SK-N-SH (cell line): ENCODE results near the gene MAN2A1. TPM values are rescaled to one million over a fixed set of nuclear protein-coding genes. Genes with fewer than 3 reads are reported as not detected.
A peak's percentile ranks its signal among the peaks of the same experiment; 100 is the strongest.

Experiments
- CTCF ChIA-PET: fragments of 300-600, 350-600 bp; formaldehyde crosslinking; extraction: SDS; loops from one replicate; lab custom pipeline; 2021; lab: Yijun Ruan, JAX
- POLR2A ChIA-PET: fragments of 350-600 bp; sonication (Branson Sonifier 250); formaldehyde crosslinking; extraction: SDS; loops from one replicate; lab custom pipeline; 2020; ENCODE audit warnings: antibody characterized with exemption, inconsistent platforms; lab: Yijun Ruan, JAX
- DNase-seq: peaks from one replicate; pipeline ENCODE4 v3.0.0; 2012
- H2AFZ ChIP-seq: fragments of 200-600 bp; sonication (generic); 2 replicates; pipeline ENCODE4 v1.8.1; 2016; ENCODE audit warnings: antibody characterized with exemption, mild to moderate bottlenecking, low read depth
- H3F3A ChIP-seq: fragments of 200-600 bp; sonication (generic); replicated peaks from 2 replicates; pipeline ENCODE3; 2016; ENCODE audit warnings: antibody characterized with exemption, mild to moderate bottlenecking; ENCODE audit not compliant: insufficient read depth
- H3K27ac ChIP-seq, 2 experiments: fragments of 200-500 bp in 1 of 2; fragments of 200-600 bp in 1 of 2; sonication (Bioruptor generic) in 1 of 2; sonication (generic), shearing (Covaris generic) in 1 of 2; 2 replicates each; pipeline versions ENCODE4 v1.5.1 to v1.6.1; 2014 to 2016; ENCODE audit warnings: low read depth in 2 of 2, inconsistent platforms in 1 of 2, low read length in 1 of 2, mild to moderate bottlenecking in 1 of 2, mixed read lengths in 1 of 2
- H3K27me3 ChIP-seq: fragments of 200-600 bp; sonication (generic), shearing (Covaris generic); 2 replicates; pipeline ENCODE4 v1.6.1; 2016; ENCODE audit warnings: mixed run types; ENCODE audit not compliant: insufficient read depth
- H3K36me3 ChIP-seq, 2 experiments: fragments of 200-500 bp in 1 of 2; fragments of 200-600 bp in 1 of 2; sonication (Bioruptor generic) in 1 of 2; sonication (generic) in 1 of 2; replicated peaks in 1 of 2; 2 replicates each; pipeline versions ENCODE3 to v1.5.1; 2014 to 2016; ENCODE audit warnings: low read length in 1 of 2, mild to moderate bottlenecking in 1 of 2; ENCODE audit not compliant: insufficient read depth in 2 of 2, control insufficient read depth in 1 of 2
- H3K4me1 ChIP-seq, 2 experiments: fragments of 200-500 bp in 1 of 2; fragments of 200-600 bp in 1 of 2; sonication (Bioruptor generic) in 1 of 2; sonication (generic), shearing (Covaris generic) in 1 of 2; 2 replicates each; pipeline versions ENCODE4 v1.5.1 to v1.6.1; 2014 to 2016; ENCODE audit warnings: low read depth in 1 of 2, low read length in 1 of 2, mixed run types in 1 of 2; ENCODE audit not compliant: insufficient read depth in 2 of 2, control insufficient read depth in 1 of 2
- H3K4me2 ChIP-seq: fragments of 200-600 bp; sonication (generic), shearing (Covaris generic); 2 replicates; pipeline ENCODE4 v1.6.1; 2017; ENCODE audit warnings: mixed run types
- H3K4me3 ChIP-seq, 2 experiments: fragments of 200-500 bp in 1 of 2; fragments of 200-600 bp in 1 of 2; sonication (Bioruptor generic) in 1 of 2; sonication (generic), shearing (Covaris generic) in 1 of 2; 2 replicates each; pipeline versions ENCODE4 v1.5.1 to v1.8.1; 2014 to 2016; ENCODE audit warnings: low read depth in 2 of 2, inconsistent platforms in 1 of 2, low read length in 1 of 2, mild to moderate bottlenecking in 1 of 2, mixed read lengths in 1 of 2, moderate library complexity in 1 of 2
- H3K79me2 ChIP-seq: fragments of 200-600 bp; sonication (generic); 2 replicates; pipeline ENCODE4 v1.8.1; 2017; ENCODE audit warnings: mild to moderate bottlenecking; ENCODE audit not compliant: insufficient read depth
- H3K9ac ChIP-seq: fragments of 200-600 bp; sonication (generic); 2 replicates; pipeline ENCODE4 v1.6.1; 2017; ENCODE audit warnings: mixed run types
- H3K9me2 ChIP-seq: fragments of 200-600 bp; sonication (generic); 2 replicates; pipeline ENCODE4 v1.6.1; 2017; ENCODE audit warnings: mixed run types
- H3K9me3 ChIP-seq: fragments of 200-600 bp; sonication (generic); 2 replicates; pipeline ENCODE4 v1.6.1; 2017; ENCODE audit warnings: mixed run types, mild to moderate bottlenecking, moderate library complexity
- H4K20me1 ChIP-seq: fragments of 200-600 bp; sonication (generic); 2 replicates; pipeline ENCODE4 v1.6.1; 2017; ENCODE audit warnings: mild to moderate bottlenecking, mixed run types; ENCODE audit not compliant: insufficient read depth
- CHD2 ChIP-seq: fragments of 150-350 bp; IDR thresholded peaks from 2 replicates; pipeline ENCODE4 v1.6.1; 2018; ENCODE audit warnings: low read length; ENCODE audit not compliant: partially characterized antibody
- EP300 ChIP-seq, 2 experiments: IDR thresholded peaks; 2 replicates each; pipeline versions ENCODE4 v1.4.0 to v1.6.1; 2012; ENCODE audit warnings: borderline replicate concordance in 1 of 2, low read depth in 1 of 2, low read length in 1 of 2
- EZH2phosphoT487 ChIP-seq: fragments of 200-600 bp; sonication (generic); IDR thresholded peaks from 2 replicates; pipeline ENCODE4 v1.6.1; 2017; ENCODE audit warnings: low read depth, mixed run types, mild to moderate bottlenecking, antibody characterized with exemption, moderate library complexity, borderline replicate concordance
- FOXJ3 ChIP-seq: sonication (generic); formaldehyde crosslinking; IDR thresholded peaks from 2 replicates; pipeline ENCODE4 v1.5.1; 2020; ENCODE audit warnings: mild to moderate bottlenecking, missing genetic modification reagents
- FOXM1 ChIP-seq: IDR thresholded peaks from 2 replicates; pipeline ENCODE4 v1.4.0; 2012; ENCODE audit warnings: low read depth, mild to moderate bottlenecking
- JUND ChIP-seq: IDR thresholded peaks from 2 replicates; pipeline ENCODE4 v1.4.0; 2012
- RCOR1 ChIP-seq: fragments of 150-350 bp; IDR thresholded peaks from 2 replicates; pipeline ENCODE4 v1.6.1; 2017; ENCODE audit warnings: antibody characterized with exemption, low read length
- RFX5 ChIP-seq: IDR thresholded peaks from 2 replicates; pipeline ENCODE4 v1.6.1; 2012; ENCODE audit warnings: mild to moderate bottlenecking, improper control_type of control experiment, low read length
- SIN3A ChIP-seq: IDR thresholded peaks from 2 replicates; pipeline ENCODE4 v1.6.1; 2012; ENCODE audit warnings: low read depth, mild to moderate bottlenecking, low read length, moderate library complexity, borderline replicate concordance
- SMC3 ChIP-seq: IDR thresholded peaks from 2 replicates; pipeline ENCODE4 v1.6.1; 2012; ENCODE audit warnings: low read depth, low read length, improper control_type of control experiment
- TEAD4 ChIP-seq: IDR thresholded peaks from 2 replicates; pipeline ENCODE4 v1.4.0; 2012; ENCODE audit warnings: mild to moderate bottlenecking, borderline replicate concordance; ENCODE audit not compliant: insufficient read depth
- YY1 ChIP-seq: IDR thresholded peaks from 2 replicates; pipeline ENCODE4 v1.4.0; 2012; ENCODE audit warnings: low read depth, mild to moderate bottlenecking
- WGBS: methylation state at CpG from one replicate; pipeline ENCODE4 v1.1.6; 2017; ENCODE audit warnings: low lambda C conversion rate; 5-methylcytosine and 5-hydroxymethylcytosine counted together
- polyA plus RNA-seq, 3 experiments: library from polyadenylated mRNA; depleted of rRNA; stranded (reverse); fragments of >200 nt; gene quantifications; 2 replicates each; pipeline ENCODE4 v1.2.3, GENCODE V29; 2012
- TF ChIP-seq, protein P1 (sequence below): fragments of 150-350 bp; IDR thresholded peaks from 2 replicates; pipeline ENCODE4 v1.6.1; 2017; ENCODE audit warnings: antibody characterized with exemption, low read length, low read depth, borderline replicate concordance
- TF ChIP-seq, protein P2 (sequence below): IDR thresholded peaks from 2 replicates; pipeline ENCODE4; 2012
- TF ChIP-seq, protein P3 (sequence below): IDR thresholded peaks from 2 replicates; pipeline ENCODE4 v1.4.0; 2012; ENCODE audit warnings: low read depth, borderline replicate concordance
- TF ChIP-seq, protein P4 (sequence below): IDR thresholded peaks from 2 replicates; pipeline ENCODE4 v1.4.0; 2012; ENCODE audit warnings: low read depth
- TF ChIP-seq, protein P5 (sequence below): fragments of 150-350 bp; IDR thresholded peaks from 2 replicates; pipeline ENCODE4 v1.6.1; 2016; ENCODE audit warnings: mild to moderate bottlenecking, low read depth, low read length

Gene MAN2A1
- polyA plus RNA-seq, 1 of the 3 experiments (the other 2 are of a cell fraction), result 19.7 TPM

DNA sequence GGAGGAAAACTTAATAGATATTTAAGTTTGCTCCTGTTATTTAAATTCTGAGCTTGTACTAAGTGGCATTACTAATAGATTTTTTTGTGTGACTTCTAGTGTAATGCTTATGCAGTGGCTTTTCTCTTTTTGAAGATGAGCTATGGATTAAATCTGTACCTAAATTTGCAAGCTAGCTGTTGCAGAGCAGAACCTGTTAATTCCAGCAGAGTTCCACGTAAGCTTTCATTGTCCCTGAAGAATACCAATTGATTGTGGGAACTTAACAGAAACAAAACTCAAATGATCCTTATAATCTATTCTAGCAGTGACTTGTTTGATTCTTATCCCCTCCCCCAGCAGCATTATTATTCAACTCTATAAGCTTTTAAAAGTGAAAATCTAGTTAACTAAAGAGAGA is 51.7 kb downstream of the MAN2A1 start:
- CTCF ChIA-PET, result interaction anchor here (2.2 kb wide), 1 partner anchor 19 kb away, joined by 4 read pairs; no protein-coding TSS in a partner anchor
- Histone ChIP-seq H3K9me2 (no peaks in the 10 kb centered on the region), H3K9ac (no peak overlapping the region; the same call in 1 of the 2 replicates), H2AFZ (0 out of 2 replicates have a peak overlapping the region, but pooled peaks have one; percentile 4), H3K9me3 (no peaks in the 10 kb centered on the region), H3K4me2 (peak overlapping the region; percentile 59), H3K36me3 (peaks cover 0 to under 1% of the 10 kb centered on the region in 2 experiments), H4K20me1 (no peaks in the 10 kb centered on the region), H3K27me3 (no peaks in the 10 kb centered on the region), H3F3A (peaks cover 34% of the 10 kb centered on the region), H3K4me1 (peaks cover 6 to 50% of the 10 kb centered on the region in 2 experiments), H3K4me3 (0 out of 4 replicates have a peak overlapping the region, but pooled peaks of 1 of the 2 experiments have one; percentile 32), H3K27ac (peak overlapping the region; percentile 39 to 56; a peak in 2 of 4 replicates), H3K79me2 (peaks cover 24% of the 10 kb centered on the region; the same call in 1 of the 2 replicates)
- WGBS, result 96% methylated on average over 1 of the region's 1 CpG
- POLR2A ChIA-PET, result no interaction called here
- TF ChIP-seq JUND (no peak), FOXJ3 (no peak), SIN3A (no peak)
- TF ChIP-seq, protein P1, sequence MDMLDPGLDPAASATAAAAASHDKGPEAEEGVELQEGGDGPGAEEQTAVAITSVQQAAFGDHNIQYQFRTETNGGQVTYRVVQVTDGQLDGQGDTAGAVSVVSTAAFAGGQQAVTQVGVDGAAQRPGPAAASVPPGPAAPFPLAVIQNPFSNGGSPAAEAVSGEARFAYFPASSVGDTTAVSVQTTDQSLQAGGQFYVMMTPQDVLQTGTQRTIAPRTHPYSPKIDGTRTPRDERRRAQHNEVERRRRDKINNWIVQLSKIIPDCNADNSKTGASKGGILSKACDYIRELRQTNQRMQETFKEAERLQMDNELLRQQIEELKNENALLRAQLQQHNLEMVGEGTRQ, result no peak
- TF ChIP-seq, protein P2, sequence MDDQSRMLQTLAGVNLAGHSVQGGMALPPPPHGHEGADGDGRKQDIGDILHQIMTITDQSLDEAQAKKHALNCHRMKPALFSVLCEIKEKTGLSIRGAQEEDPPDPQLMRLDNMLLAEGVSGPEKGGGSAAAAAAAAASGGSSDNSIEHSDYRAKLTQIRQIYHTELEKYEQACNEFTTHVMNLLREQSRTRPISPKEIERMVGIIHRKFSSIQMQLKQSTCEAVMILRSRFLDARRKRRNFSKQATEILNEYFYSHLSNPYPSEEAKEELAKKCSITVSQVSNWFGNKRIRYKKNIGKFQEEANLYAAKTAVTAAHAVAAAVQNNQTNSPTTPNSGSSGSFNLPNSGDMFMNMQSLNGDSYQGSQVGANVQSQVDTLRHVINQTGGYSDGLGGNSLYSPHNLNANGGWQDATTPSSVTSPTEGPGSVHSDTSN, result no peak
- TF ChIP-seq, protein P3, sequence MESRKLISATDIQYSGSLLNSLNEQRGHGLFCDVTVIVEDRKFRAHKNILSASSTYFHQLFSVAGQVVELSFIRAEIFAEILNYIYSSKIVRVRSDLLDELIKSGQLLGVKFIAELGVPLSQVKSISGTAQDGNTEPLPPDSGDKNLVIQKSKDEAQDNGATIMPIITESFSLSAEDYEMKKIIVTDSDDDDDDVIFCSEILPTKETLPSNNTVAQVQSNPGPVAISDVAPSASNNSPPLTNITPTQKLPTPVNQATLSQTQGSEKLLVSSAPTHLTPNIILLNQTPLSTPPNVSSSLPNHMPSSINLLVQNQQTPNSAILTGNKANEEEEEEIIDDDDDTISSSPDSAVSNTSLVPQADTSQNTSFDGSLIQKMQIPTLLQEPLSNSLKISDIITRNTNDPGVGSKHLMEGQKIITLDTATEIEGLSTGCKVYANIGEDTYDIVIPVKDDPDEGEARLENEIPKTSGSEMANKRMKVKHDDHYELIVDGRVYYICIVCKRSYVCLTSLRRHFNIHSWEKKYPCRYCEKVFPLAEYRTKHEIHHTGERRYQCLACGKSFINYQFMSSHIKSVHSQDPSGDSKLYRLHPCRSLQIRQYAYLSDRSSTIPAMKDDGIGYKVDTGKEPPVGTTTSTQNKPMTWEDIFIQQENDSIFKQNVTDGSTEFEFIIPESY, result no peak
- DNase-seq, result no peak

DNA sequence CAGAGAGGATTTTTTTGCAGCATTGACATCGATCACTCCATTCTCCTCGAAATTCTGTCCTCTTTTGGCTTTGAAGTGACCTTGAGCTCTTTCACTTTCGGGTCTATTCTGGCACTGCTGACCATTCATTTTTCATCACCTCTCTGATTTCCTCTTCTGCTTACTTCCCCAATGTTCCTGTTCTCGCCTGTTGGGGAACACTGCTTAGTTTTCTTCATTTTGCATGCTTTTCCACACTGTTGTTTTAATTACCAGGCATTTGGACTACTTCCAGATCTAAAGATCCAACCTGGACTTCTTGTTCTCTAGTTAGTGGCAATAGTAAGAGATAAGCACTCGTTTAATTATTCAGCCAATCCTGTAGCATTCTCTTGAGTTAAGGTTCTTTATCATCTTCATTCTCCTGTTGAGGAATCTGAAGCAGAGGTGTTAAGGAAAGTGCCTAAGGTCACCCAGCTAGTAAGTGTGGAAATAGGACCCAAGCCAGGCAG is 53.4 kb downstream of the MAN2A1 start:
- DNase-seq, result no peak
- TF ChIP-seq TEAD4 (no peak), YY1 (no peak), RCOR1 (no peak), CHD2 (no peak), EZH2phosphoT487 (no peak), EP300 (IDR thresholded peaks at IDR 0.05; ENCODE audit: borderline replicate concordance in 1 of 2, low read depth in 1 of 2, low read length in 1 of 2) (no peak), FOXJ3 (no peak), SMC3 (no peak), FOXM1 (no peak), RFX5 (no peak)
- TF ChIP-seq, protein P4, sequence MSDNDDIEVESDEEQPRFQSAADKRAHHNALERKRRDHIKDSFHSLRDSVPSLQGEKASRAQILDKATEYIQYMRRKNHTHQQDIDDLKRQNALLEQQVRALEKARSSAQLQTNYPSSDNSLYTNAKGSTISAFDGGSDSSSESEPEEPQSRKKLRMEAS, result no peak
- TF ChIP-seq, protein P5, sequence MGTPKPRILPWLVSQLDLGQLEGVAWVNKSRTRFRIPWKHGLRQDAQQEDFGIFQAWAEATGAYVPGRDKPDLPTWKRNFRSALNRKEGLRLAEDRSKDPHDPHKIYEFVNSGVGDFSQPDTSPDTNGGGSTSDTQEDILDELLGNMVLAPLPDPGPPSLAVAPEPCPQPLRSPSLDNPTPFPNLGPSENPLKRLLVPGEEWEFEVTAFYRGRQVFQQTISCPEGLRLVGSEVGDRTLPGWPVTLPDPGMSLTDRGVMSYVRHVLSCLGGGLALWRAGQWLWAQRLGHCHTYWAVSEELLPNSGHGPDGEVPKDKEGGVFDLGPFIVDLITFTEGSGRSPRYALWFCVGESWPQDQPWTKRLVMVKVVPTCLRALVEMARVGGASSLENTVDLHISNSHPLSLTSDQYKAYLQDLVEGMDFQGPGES, result no peak
- TF ChIP-seq, protein P2, result no peak
- TF ChIP-seq, protein P1, result no peak

More for the DNA sequence above, 53.4 kb downstream of the MAN2A1 start:
- Histone ChIP-seq H3K4me1 (peaks cover 6 to 53% of the 10 kb centered on the region in 2 experiments), H3K9me2 (no peaks in the 10 kb centered on the region), H3K9me3 (no peaks in the 10 kb centered on the region), H2AFZ (peak overlapping the region; percentile 41; the same call in 1 of the 2 replicates), H3K27ac (peak overlapping the region; percentile 71 to 86; a peak in 3 of 4 replicates), H3K36me3 (no peaks in the 10 kb centered on the region), H3K4me2 (peak overlapping the region; percentile 61), H3K4me3 (no peak overlapping the region), H3F3A (peaks cover 34% of the 10 kb centered on the region), H3K9ac (peak overlapping the region; percentile 46), H3K79me2 (peaks cover 28% of the 10 kb centered on the region; the same call in 1 of the 2 replicates), H3K27me3 (no peaks in the 10 kb centered on the region), H4K20me1 (no peaks in the 10 kb centered on the region)
- POLR2A ChIA-PET, result no interaction called here
- 88% methylated on average over 5 of the region's 5 CpGs for WGBS
- CTCF ChIA-PET, result no interaction called here
